ENCODE results near the gene MAP3K7CL.

Gene MAP3K7CL

GRCh38 chr21:29193072-29193471, 62.6 kb downstream of the MAP3K7CL start:
- Mint-ChIP-seq H3K9me3 (peaks cover 4% of the 10 kb centered on the region), H3K36me3 (peaks cover 6% of the 10 kb centered on the region), H3K4me3 (no peak overlapping the region), H3K27ac (no peak overlapping the region), H3K27me3 (no peaks in the 10 kb centered on the region), H3K4me1 (peaks cover 22% of the 10 kb centered on the region)
- ATAC-seq = no peak

GRCh38 chr21:29193901-29194300, 63.5 kb downstream of the MAP3K7CL start:
- H3K27ac Mint-ChIP-seq = no peak overlapping the region
- H3K4me3 Mint-ChIP-seq = no peak overlapping the region
- peaks cover 22% of the 10 kb centered on the region for H3K4me1 Mint-ChIP-seq
- H3K36me3 Mint-ChIP-seq = peaks cover 6% of the 10 kb centered on the region
- no peaks in the 10 kb centered on the region for H3K27me3 Mint-ChIP-seq
- peaks cover 7% of the 10 kb centered on the region for H3K9me3 Mint-ChIP-seq
- ATAC-seq = no peak

GRCh38 chr21:29194342-29194741, 63.9 kb downstream of the MAP3K7CL start:
- Mint-ChIP-seq H3K27me3 (no peaks in the 10 kb centered on the region), H3K4me3 (no peak overlapping the region), H3K4me1 (peaks cover 22% of the 10 kb centered on the region), H3K36me3 (peaks cover 6% of the 10 kb centered on the region), H3K27ac (no peak overlapping the region), H3K9me3 (peaks cover 9% of the 10 kb centered on the region)
- ATAC-seq = no peak

- Mint-ChIP-seq H3K4me1 (peaks cover 22% of the 10 kb centered on the region), H3K36me3 (peaks cover 6% of the 10 kb centered on the region), H3K27ac (no peak overlapping the region), H3K27me3 (no peaks in the 10 kb centered on the region), H3K4me3 (no peak overlapping the region), H3K9me3 (peaks cover 10% of the 10 kb centered on the region)
- no peak for ATAC-seq
Observed at GRCh38 chr21:29194847-29195246, 64.4 kb downstream of the MAP3K7CL start.

- H3K4me1 Mint-ChIP-seq = peaks cover 22% of the 10 kb centered on the region
- peak overlapping the region; percentile 77 for H3K4me3 Mint-ChIP-seq
Observed at GRCh38 chr21:29195981-29196669, 65.7 kb downstream of the MAP3K7CL start.

GRCh38 chr21:29196670-29197191, 66.3 kb downstream of the MAP3K7CL start:
- Mint-ChIP-seq H3K27me3 (no peaks in the 10 kb centered on the region), H3K4me3 (peak overlapping the region; percentile 77), H3K36me3 (peaks cover 6% of the 10 kb centered on the region), H3K9me3 (peaks cover 15% of the 10 kb centered on the region), H3K4me1 (peaks cover 22% of the 10 kb centered on the region), H3K27ac (peak overlapping the region; percentile 93)
- peak; percentile 17 for ATAC-seq

More at GRCh38 chr21:29195981-29196669, 65.7 kb downstream of the MAP3K7CL start:
- ATAC-seq = peak; percentile 99
- Mint-ChIP-seq H3K9me3 (peaks cover 12% of the 10 kb centered on the region), H3K27ac (peak overlapping the region; percentile 93), H3K36me3 (peaks cover 6% of the 10 kb centered on the region), H3K27me3 (no peaks in the 10 kb centered on the region)

GRCh38 chr21:29201186-29201585, 70.7 kb downstream of the MAP3K7CL start:
- peaks cover 13% of the 10 kb centered on the region for H3K4me1 Mint-ChIP-seq
- peaks cover 6% of the 10 kb centered on the region for H3K36me3 Mint-ChIP-seq
- no peak for ATAC-seq
- H3K9me3 Mint-ChIP-seq = peaks cover 21% of the 10 kb centered on the region
- no peak overlapping the region for H3K4me3 Mint-ChIP-seq
- H3K27me3 Mint-ChIP-seq = no peaks in the 10 kb centered on the region
- no peak overlapping the region for H3K27ac Mint-ChIP-seq

GRCh38 chr21:29205009-29205408, 74.6 kb downstream of the MAP3K7CL start:
- Mint-ChIP-seq H3K27me3 (no peaks in the 10 kb centered on the region), H3K9me3 (peaks cover 11% of the 10 kb centered on the region), H3K27ac (no peak overlapping the region), H3K4me1 (peaks cover 10% of the 10 kb centered on the region), H3K4me3 (no peak overlapping the region), H3K36me3 (no peaks in the 10 kb centered on the region)
- ATAC-seq = no peak

GRCh38 chr21:29205988-29206387, 75.5 kb downstream of the MAP3K7CL start:
- Mint-ChIP-seq H3K36me3 (no peaks in the 10 kb centered on the region), H3K4me3 (no peak overlapping the region), H3K4me1 (peaks cover 10% of the 10 kb centered on the region), H3K27me3 (no peaks in the 10 kb centered on the region), H3K27ac (no peak overlapping the region), H3K9me3 (peaks cover 10% of the 10 kb centered on the region)
- no peak for ATAC-seq

GRCh38 chr21:29206445-29206844, 76.0 kb downstream of the MAP3K7CL start:
- Mint-ChIP-seq H3K4me3 (no peak overlapping the region), H3K27ac (no peak overlapping the region), H3K9me3 (peaks cover 6% of the 10 kb centered on the region), H3K4me1 (peaks cover 10% of the 10 kb centered on the region), H3K27me3 (no peaks in the 10 kb centered on the region), H3K36me3 (no peaks in the 10 kb centered on the region)
- no peak for ATAC-seq

- peaks cover 10% of the 10 kb centered on the region for H3K4me1 Mint-ChIP-seq
- no peak overlapping the region for H3K4me3 Mint-ChIP-seq
- peaks cover 6% of the 10 kb centered on the region for H3K9me3 Mint-ChIP-seq
- H3K36me3 Mint-ChIP-seq = no peaks in the 10 kb centered on the region
- no peak for ATAC-seq
- H3K27ac Mint-ChIP-seq = no peak overlapping the region
- no peaks in the 10 kb centered on the region for H3K27me3 Mint-ChIP-seq
Observed at GRCh38 chr21:29207201-29207600, 76.8 kb downstream of the MAP3K7CL start.

- Mint-ChIP-seq H3K27ac (no peak overlapping the region), H3K36me3 (no peaks in the 10 kb centered on the region), H3K4me3 (no peak overlapping the region), H3K9me3 (peaks cover 3% of the 10 kb centered on the region), H3K27me3 (no peaks in the 10 kb centered on the region), H3K4me1 (peaks cover 10% of the 10 kb centered on the region)
- no peak for ATAC-seq
Observed at GRCh38 chr21:29208044-29208681, 77.7 kb downstream of the MAP3K7CL start.

GRCh38 chr21:29208682-29209059, 78.2 kb downstream of the MAP3K7CL start:
- Mint-ChIP-seq H3K9me3 (peaks cover 3% of the 10 kb centered on the region), H3K27me3 (no peaks in the 10 kb centered on the region), H3K4me3 (no peak overlapping the region), H3K36me3 (no peaks in the 10 kb centered on the region), H3K27ac (no peak overlapping the region), H3K4me1 (peaks cover 10% of the 10 kb centered on the region)
- no peak for ATAC-seq

- H3K4me1 Mint-ChIP-seq = peaks cover 10% of the 10 kb centered on the region
- no peak for ATAC-seq
- no peaks in the 10 kb centered on the region for H3K36me3 Mint-ChIP-seq
- no peak overlapping the region for H3K4me3 Mint-ChIP-seq
- H3K27ac Mint-ChIP-seq = no peak overlapping the region
- H3K27me3 Mint-ChIP-seq = no peaks in the 10 kb centered on the region
- peaks cover 3% of the 10 kb centered on the region for H3K9me3 Mint-ChIP-seq
Observed at GRCh38 chr21:29209696-29210095, 79.3 kb downstream of the MAP3K7CL start.

GRCh38 chr21:29211205-29211604, 80.8 kb downstream of the MAP3K7CL start:
- H3K4me1 Mint-ChIP-seq = peaks cover 10% of the 10 kb centered on the region
- H3K9me3 Mint-ChIP-seq = no peaks in the 10 kb centered on the region
- ATAC-seq = no peak
- H3K27me3 Mint-ChIP-seq = no peaks in the 10 kb centered on the region
- no peak overlapping the region for H3K4me3 Mint-ChIP-seq
- no peak overlapping the region for H3K27ac Mint-ChIP-seq
- H3K36me3 Mint-ChIP-seq = no peaks in the 10 kb centered on the region

- Mint-ChIP-seq H3K9me3 (no peaks in the 10 kb centered on the region), H3K4me1 (peaks cover 10% of the 10 kb centered on the region), H3K36me3 (no peaks in the 10 kb centered on the region), H3K4me3 (no peak overlapping the region), H3K27me3 (no peaks in the 10 kb centered on the region), H3K27ac (no peak overlapping the region)
- no peak for ATAC-seq
Observed at GRCh38 chr21:29212446-29212845, 82.0 kb downstream of the MAP3K7CL start.
